Esophagus mucosa (tissue), 1 donor: ENCODE measurements around the gene GTF2F2. TPM values are rescaled to one million over a fixed set of nuclear protein-coding genes. Genes with fewer than 3 reads are reported as not detected.

Source experiments
- ATAC-seq: fragments of 200-7000 bp; cut with Tn5 transposase; one replicate; pipeline ENCODE4 v1.9.1; 2020
- total RNA-seq: library from RNA; stranded (reverse); gene quantifications from one replicate; pipeline ENCODE4 v1.2.4, GENCODE V29; 2023
- donor health status: DM: yes; HTN: yes; CAD: no.

GTF2F2 gene, protein sequence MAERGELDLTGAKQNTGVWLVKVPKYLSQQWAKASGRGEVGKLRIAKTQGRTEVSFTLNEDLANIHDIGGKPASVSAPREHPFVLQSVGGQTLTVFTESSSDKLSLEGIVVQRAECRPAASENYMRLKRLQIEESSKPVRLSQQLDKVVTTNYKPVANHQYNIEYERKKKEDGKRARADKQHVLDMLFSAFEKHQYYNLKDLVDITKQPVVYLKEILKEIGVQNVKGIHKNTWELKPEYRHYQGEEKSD
- total RNA-seq: 13.2 TPM

DNA sequence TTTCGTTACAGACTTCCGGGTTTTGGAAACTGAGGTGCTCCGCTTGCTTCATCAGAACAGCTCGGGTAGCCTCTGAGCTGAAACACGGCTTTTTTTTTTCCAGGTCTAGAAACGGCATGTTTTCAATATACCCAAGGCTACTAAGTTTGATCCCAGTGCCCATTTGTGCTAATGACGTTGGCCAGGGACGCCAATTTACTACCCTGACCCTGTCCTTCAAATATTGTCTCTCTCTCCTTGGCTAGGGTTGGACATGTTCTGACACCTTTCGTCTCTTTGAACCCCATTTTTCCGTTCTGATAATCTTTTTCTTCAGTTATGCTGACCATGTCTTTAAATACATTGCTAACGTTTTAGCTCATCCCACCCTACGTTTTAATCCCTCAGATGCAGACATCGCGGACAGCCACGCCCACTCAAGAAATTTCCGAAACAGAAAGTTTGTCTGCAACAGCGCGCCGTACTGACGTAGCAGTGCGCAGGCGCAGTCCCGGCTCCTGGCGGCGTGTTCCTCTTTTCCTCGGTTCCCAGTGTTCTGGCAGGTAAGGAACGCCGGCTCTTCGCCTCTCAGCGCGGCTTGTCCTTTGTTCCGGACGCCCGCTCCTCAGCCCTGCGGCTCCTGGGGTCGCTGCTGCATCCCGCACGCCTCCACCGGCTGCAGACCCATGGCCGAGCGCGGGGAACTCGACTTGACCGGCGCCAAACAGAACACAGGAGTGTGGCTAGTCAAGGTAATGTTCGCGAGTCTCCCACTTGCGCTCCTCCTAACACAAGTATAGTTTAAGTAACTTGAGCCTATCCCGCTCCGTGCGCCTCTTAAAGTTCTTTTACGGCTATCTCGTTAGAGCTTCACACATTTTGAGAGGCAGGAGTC lies at the start of gene GTF2F2:
GTF2F2 (plus strand) TSS at position 520 of the 874 bp plus-strand sequence; CDS start at position 666, 146 bp downstream.
- ATAC-seq: peak; percentile 84

DNA sequence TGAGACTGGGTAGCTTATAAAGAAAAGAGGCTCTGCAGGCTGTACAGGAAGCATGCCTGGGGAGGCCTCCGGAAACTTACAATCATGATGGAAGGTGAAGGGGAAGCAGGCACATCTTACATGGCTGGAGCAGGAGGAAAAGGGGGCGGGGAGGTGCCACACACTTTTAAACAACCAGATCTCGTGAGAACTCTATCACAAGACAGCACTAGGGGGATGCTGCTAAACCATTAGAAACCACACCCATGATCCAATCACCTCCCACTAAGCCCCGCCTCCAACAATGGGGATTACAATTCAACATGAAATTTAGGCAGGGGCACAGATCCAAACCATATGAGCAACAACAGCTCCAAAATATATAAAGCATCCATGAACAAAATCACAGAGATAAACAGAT lies 46.5 kb upstream of the GTF2F2 start:
- ATAC-seq: no peak

DNA sequence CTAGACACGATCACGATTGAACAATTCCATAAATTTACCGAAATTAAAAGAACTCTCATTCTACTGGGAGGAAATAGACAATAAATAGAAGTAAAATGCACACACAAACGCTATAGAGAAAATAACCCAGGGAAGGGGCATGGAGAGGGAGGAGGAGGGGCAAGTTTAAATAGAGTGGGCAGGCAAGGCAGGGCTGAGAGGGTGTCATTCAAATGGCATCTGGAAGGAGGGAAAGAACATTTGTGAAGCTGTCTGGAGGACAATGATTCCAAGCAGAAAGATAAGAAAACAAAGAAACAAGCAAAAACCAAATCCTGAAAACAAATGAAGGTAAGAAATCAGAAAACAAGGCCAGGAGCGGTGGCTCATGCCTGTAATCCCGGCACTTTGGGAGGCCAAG lies 45.6 kb upstream of the GTF2F2 start:
- no peak for ATAC-seq

DNA sequence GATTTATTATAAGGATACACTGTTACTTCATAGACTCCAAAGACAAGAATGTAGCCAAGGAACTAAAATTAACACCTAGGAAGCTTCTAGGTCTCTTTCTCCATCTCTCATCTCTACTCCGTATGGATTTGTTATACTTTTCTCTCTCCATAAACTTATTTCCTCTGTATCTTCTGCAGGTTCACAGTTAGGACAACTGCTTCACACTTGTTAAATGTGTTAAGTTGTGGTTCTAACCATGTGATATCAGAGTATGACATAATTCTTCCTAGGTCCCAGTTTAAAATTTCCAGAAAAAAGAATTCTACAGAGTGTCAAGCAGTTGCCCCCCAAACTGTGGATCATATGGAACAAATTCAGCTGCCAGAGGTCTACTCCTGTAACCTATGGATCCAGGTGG lies 42.3 kb upstream of the GTF2F2 start:
- no peak for ATAC-seq

DNA sequence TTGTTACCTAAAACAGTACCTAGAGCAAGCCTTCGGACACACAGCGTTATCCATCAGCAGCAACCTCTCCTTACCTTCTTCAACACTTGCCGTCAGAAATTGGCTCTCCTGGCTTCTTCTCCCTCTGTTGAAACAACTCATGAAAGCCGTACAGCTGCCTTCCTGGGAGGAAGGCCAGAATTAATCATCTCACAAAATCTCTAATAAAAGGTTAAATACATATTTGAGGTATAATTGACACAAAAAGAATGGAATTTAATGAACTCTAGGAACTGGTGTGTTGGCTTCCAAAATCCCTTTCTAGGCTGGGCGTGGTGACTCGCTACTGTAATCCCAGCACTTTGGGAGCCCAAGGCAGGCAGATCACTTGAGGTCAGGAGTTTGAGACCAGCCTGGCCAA lies 37.3 kb upstream of the GTF2F2 start:
- ATAC-seq: no peak

DNA sequence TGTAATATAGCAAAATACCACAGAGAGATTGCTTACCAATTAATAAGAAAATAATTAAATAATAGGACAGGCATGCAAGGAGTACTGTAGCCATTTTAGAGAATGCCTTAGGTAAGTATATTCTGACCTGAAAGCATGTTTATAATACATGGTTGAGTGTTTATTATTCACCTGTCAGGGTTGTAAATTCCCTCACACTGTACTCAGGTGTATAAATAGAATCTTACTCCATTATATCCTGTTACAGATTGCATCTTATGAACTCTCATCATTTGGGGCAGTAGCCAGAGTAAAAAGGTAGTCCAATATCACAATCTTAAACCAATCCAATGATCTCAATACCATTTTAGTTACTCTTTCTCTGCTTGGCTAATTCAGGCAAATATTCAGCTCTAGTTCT lies 35.8 kb upstream of the GTF2F2 start:
- ATAC-seq: no peak

DNA sequence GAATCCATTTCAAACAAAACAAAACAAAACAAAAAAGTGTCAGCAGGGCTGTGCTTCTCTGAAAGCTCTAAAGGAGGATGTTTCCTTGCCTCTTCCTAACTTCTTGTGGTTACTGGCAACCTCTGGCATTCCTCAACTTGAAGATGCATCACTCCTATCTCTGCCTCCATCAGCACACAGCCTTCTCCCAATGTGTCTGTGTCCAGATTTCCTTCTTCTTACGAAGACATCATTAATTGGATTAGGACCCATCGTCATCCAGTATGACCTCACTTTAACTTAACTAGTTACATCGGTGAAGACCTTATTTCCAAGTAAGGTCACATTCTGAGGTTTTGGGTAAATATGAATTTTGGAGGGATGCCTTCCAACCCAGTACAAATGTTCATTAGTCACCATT lies 33.8 kb upstream of the GTF2F2 start:
- no peak for ATAC-seq

DNA sequence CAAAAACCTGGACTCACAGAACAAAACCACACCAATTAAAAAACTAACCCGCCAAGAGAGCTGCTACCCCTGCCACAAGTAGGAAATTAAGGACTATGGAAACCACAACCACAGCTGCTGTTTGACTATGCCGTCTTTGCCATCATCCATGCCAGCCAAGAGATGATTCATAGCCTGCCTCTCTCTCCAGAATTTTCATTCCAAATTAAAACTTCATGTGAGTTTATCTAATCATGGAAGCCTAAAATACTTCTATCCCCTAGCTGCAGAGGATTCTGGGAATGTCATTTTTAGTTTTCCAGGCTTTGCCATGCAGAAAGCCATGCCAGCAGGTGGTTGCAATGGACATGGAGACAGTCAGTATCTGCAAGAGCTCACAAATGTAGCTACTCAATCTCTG lies 27.6 kb upstream of the GTF2F2 start:
- no peak for ATAC-seq

DNA sequence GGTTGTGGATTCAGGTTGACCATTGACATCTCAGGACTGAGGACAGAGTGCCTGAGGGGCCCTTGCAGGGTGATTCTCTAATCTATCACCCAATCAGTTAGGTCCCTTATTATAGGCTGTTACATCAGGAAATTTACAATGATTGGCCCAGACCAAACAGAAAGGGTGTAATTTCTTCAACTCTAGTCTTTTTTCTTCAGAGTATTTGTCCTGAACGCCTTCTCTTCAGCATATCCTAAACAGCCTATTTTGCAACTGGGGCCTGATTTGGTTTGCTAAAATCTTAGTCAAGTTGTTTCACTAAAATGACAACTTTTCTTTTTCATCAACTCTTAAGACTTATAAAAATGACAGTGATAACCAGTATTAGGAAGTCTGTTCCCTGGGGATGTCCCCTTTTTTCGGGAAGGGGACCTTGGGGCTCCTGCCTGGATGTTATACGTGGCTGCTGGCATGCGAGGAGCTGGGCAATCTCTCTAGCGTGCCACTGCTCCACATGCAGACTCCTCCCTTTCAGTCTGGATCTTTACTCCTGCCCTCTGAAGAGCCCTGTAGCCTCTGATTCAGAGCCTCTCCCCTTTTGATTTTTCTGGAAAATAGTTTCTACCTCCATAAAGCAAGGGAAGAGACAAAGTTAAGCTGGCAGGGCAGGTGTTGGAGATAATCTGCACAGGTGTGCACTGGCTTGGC lies 19.6 kb upstream of the GTF2F2 start:
- ATAC-seq: no peak

DNA sequence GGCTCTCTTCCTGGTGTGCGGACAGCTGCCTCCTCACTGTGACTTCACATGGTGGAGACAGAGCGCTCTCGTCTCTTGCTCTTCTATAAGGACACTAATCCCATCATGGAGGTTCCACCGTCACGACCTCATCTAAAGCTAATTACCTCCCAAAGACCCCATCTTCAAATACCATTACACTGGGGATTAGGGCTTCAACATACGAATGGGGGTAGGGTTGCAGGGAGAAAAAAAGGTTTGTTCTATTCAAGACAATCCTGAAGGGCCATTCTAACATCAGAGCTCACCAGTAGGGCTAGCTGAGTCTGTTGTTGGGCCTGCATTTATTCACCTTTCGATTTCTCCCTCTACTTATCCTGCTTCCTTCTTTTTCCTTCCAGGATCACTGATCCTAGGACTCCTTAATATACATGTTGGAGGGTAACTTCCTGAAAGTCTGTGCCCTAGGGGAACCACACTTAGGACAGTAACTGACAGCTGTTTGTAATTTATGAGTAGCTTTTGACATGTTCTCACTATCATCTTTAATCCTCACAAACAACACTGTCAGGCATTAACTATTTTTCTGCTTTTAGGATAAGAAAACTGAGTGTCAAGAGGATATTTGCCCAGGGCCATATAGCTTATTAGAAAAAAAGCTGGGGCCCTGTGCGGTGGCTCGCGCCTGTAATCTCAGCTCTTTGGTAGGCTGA lies 18.8 kb upstream of the GTF2F2 start:
- ATAC-seq: no peak

DNA sequence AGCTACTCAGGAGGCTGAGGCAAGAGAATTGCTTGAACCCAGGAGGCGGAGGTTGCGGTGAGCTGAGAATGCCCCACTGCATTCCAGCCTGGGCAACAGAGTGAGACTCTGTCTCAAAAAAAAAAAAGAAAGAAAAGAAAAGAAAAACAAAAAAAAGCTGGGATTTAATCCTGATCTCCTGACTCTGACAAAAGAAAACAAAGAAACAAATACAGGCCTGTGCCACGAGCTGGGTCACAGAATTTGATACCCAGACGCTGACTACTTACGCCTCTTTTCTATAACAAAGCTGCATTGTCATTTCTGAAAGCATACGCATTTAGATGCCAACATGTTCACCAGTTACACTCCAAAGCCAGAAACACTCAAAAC lies 18.2 kb upstream of the GTF2F2 start:
- ATAC-seq: no peak

DNA sequence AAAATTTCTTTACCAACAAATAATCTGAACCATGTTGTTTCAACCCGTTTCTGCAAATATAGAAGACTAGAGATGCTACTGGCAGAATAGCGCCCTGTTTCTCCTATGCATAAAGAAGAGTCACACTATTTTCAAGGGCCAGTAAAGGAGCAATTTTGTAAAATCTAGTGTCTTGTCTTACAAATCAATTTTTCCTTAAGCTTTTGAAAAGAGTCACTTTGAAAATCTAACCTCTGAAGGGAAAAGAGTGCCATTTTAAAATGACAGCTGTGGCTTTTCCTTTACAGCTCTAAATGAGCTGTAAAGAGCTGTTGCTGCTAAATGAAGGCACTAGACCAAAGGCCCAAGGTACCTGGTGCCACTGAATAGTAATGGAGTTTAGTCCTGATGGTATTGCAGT lies 16.9 kb upstream of the GTF2F2 start:
- ATAC-seq: no peak

DNA sequence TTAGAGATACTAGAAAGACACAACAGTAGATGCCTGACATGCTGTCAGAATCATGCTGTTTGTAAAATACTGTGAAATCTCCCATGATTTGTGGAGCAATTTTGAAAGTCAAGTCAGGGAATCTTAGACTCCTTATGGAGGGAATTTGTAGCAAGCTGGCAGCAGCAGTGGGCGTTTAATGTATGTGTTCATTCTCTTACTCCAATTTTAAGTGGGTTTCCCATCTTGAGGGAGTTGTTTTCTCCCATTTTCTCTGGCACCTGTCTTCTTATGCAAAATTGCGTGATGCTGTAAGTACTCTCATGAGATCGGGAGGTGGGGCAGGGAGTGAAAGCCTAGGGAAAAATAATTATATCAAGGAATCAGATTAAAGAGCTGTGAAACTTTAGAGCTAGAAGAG lies 16.0 kb upstream of the GTF2F2 start:
- ATAC-seq: no peak

DNA sequence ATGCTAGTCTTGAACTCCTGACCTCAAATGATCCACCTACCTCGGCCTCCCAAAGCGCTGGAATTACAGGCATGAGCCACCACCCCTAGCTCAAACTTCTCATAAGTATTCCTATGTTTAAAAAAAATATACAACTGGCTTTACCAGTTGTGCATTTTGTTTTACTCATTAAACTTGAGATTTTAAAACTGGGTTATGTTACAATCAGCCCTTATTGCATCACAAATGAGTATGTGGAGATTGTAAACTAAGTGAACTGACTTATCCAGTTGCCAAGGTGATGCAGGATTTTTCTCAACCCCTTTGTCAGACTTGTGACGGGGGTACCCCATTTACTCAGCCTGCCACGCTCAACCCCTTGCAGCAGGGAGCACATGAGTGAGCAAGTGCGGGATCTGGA lies 14.4 kb upstream of the GTF2F2 start:
- ATAC-seq: no peak

DNA sequence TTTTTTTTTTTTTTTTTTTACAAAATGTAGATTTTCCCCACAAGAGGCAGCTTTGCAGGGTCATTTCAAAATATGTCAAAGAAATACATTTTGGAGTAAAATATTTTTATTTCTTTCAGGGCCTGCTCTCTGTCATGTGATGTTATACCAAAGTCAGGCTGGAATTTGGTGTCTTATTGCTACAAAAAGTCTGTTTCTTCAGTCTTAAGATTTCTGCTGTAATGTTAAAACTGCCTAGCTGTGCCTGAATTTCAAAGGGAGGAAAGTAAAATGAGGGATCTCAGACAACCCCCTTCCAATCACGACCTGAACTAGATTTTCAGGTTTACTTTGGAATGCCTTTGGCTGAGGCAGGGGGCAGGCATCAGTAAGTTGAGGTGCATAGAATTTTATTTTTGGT lies 12.8 kb upstream of the GTF2F2 start:
- no peak for ATAC-seq

DNA sequence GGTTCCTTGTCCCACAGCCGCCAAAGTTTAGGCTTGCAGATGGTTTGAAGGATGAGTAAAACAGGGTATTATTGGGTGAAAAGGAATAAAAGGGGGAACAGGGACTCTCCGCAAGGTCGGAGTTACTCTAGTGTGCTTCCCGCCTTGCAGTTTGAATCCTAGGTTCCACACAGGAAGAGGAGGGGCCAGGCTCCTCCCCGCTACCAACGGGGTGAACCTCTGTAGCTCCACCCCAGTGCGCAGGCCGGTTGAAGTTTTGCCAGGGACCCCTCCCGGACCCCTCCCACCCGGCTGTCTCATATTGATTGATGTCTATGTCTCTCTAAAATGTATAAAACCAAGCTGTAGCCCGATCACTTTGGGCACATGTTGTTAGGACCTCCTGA lies 11.6 kb upstream of the GTF2F2 start:
- no peak for ATAC-seq

DNA sequence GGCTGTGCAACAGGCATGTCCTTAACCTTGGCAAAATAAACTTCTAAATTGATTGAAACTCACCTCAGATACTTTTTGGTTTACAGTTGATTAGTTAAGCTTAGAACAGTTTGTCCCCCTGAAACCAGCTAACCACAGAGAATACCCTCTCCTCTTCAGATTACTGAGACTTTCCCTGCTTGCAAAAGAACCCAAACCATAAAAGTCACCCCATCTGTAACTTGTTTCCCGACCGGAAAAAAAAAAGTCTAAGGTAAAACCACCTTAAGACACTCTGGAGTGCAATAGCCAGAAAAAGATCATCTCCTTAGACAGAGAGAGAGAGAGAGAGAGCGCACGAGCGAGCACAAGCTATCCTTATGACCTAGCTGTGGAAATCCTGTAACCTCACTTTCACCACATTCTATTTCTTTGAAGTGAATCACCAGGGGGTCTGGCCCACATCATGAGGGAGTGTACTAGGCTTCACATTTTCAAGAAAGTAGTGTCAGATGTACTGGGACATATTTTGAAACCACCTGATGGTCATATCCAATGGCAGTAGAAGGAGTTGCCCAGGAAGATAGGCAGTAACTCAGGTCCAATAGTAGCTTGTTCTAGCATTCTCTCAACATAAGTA lies 11.1 kb upstream of the GTF2F2 start:
- no peak for ATAC-seq

DNA sequence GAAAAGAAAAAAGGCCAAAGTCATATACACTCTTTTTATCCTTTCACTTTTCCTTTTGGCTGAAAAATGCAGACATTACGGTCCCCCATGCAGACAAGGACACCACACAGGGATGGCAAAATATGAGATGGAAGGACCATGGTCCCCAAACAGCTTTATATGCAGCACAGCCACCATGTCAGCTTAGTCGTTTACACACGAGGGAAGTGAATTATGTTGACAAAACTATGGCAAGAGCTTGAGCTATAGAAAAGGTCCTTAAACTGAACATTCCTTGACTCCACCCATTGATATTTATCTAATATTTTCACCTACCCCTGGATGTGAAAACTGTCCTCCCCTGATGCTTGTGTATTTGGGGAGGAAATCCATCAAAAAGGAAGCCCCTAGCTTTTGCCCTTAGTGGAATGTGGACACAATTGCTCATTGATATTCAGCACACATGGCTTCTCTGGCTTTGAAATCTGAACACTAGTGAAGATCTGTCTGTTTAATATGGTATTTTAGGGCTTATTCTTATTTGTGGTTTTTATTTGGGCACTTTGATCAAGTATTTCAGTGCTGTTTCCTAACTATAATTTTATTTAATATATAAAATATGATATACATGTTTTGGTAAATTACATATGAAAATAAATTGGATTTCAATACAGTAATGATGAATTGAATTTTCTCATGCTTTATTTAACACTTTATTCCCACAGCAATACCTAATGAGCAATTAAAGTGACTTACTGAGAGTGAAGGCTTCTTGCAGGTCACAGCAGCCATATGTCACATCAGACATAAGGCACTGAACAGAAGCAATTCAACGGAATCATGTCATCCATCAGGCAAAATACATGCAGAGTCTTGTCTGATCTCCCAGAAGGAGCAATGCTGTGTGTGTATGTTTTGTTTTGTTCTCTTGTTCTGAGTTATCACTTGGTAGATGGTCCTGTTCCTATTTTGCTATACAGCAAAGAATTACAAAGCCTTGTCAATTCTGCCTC lies 6.8 kb upstream of the GTF2F2 start:
- no peak for ATAC-seq

DNA sequence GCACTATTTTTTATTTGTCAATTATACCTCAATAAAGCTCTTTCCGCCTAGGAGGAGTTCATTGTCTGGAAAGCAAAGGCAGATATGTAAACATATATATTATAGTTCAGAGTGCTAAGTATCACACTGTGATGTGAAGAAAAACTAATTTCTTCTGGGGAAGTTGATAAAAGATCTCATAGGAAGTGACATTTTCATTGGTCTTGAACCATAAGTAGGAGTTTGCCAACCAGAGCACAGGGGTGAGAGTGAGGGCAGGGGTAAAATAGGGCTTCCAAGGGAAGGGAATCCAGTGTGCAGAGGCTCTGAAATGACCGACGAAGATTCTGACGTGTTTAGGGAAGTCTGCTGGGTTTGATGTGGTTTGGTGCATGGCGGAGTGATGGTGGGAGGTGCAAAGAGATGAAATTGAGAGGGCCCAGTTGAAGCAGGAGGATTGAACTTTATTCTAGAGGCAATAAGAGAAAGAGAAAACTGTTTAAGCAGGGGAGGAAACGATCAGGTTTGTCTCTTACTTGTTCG lies 780 bp upstream of the GTF2F2 start:
- peak; percentile 26 for ATAC-seq

DNA sequence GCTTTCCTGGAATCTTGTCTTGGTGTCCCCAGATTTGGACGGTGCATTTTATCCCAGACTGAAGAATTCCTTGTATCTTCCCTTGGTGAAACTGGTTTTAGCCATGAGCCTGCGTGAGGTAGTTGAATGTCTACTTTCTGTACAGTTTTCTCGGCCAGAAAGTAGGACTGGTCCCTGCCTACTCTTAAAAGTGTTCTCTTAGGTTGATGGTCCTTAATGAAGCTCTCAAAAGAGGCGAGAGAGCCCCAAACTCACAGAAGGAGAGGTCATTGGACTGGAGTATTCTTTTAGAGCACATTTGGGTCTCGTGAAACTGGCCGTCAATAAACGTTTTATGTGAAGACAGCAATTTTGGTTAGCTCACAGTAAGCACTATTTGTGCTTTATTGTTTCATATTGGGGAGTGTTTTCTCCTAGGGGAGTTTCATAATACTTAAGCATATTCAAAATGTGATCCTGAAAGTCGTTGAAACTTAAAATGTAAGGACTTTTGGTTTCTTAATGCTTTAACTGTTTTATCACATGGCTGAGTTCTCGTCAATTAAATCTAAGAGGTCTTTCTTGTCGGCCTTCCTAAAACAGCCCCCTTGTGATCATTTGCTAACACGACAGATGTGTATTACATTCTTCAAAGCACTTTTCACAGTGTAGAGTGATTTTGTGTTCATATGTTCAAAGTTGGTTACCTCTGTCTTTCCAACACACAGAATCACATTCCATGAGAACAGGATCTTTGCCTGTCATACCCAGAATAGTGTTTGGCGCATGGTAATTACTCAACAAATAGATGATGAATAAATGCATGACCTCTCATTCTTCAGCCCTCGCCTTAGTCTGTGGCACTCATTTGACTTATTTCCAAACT lies 889 bp downstream of the GTF2F2 start:
- peak; percentile 46 for ATAC-seq
